GM19397 (cell line): Measurements from ENCODE around the gene ADAMTSL2.

Experiments used
- ATAC-seq: cut with Tn5 transposase; IDR thresholded peaks from one replicate; pipeline ENCODE4 v1.9.1; 2021; ENCODE audit warnings: mild to moderate bottlenecking, moderate library complexity; ENCODE audit not compliant: unreplicated experiment

Gene ADAMTSL2

DNA sequence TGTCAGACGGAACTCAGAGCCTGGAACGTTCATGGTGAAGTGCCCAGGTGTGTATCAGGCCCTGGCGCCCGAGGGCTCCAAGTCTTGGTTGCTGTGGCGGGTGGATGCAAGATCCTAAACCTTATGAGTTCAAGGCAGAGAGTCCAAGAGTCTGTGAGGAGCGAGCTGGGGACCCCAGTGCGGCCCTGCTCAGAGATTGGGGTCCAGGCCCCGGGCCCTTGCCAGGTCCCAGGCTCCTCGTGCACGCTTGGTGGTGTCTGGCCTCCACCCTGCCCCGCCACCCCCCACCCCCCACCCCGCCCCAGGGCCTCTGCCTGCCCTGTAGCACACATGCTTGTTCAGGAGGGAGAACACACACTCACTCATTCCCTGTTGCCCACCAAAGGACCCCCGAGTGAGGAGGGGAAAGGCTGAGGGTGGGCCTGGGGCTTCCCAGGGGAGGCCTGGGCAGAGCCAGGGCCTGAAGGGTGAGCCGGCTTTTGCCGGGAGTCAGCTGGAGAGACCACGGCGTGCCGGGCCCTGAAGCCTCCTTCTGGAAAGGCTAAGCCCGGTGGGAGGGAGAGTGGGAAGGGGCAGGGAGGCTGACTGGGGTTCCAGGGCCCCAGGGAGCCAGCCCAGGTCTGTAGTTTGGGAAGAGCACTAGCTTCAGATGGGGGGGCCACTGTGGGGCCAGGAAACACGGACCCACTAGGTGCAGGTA, 37.5 kb downstream of the ADAMTSL2 start:
- ATAC-seq = no peak

DNA sequence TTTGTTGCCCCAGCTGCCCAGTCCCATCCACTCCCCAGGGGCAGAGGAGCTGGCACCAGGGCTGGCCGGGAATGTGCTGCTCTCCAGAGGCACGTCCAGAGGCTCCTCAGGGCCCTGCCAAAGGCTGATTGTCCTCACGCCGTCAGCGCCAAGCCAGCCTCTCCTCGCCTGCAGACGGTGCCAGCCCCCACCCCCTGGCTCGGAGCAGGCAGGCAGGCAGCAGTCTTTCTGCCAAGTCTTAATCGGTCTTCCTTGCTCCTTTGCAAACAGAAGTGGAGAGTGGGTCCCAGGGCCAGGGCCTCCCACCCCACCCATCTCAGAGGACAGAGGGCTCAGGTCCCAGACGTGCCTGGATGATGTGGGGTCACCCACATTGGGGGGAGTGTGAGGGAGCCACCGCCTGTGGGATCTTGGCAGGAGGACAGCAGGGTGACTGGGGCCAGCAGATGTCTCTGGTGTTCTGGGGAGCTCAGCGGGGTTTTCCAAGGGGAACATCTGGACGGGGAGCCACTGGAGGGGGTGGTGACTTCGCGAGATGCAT, 38.4 kb downstream of the ADAMTSL2 start:
- ATAC-seq = no peak

DNA sequence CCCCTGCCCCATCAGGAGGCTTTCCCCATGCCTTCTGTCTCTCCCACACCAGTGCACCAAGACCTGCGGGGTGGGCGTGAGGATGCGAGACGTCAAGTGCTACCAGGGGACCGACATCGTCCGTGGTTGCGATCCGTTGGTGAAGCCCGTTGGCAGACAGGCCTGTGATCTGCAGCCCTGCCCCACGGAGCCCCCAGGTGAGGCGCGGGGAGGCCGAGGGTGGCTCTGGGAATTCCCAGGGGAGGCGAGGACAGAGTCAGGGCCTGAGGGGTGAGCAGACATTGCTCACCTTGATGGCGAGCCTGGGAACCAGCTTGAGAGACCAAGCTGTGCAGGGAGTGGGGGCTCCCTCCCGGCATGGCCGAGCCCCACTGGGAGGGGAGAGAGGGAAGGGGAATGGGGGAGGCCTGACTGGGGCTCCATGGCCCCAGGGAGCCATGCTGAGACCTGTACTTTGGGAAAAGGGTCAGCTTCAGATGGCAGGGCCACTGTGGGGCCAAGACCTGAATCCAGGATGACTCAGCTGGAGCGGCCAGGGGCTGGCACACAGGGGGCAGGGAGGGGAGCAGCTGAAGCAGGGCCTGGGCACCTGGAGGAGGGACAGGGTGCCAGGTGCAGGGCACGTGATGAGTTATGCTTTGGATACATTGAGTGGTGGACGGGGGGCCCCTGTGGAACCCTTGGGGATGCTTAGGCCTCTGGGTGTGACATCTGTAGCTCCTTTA, 39.4 kb downstream of the ADAMTSL2 start:
- no peak for ATAC-seq

DNA sequence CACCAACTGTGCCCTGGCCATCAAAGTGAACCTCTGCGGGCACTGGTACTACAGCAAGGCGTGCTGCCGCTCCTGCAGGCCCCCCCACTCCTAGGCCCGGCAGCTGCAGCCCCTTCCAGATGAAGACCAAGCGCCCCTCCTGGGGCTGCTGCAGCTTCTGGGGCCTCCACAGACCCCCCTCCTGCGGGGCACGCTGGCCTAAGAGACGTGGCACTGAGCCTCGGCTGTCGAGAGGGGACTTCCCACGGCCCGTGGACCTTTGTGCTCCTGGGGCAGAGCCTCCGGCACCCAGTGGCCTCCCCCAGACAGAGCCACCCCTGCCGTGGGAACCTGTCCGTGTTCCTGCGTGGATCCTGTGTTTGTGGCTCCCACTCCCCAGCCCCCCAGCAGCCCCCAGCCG, 40.3 kb downstream of the ADAMTSL2 start:
- no peak for ATAC-seq

DNA sequence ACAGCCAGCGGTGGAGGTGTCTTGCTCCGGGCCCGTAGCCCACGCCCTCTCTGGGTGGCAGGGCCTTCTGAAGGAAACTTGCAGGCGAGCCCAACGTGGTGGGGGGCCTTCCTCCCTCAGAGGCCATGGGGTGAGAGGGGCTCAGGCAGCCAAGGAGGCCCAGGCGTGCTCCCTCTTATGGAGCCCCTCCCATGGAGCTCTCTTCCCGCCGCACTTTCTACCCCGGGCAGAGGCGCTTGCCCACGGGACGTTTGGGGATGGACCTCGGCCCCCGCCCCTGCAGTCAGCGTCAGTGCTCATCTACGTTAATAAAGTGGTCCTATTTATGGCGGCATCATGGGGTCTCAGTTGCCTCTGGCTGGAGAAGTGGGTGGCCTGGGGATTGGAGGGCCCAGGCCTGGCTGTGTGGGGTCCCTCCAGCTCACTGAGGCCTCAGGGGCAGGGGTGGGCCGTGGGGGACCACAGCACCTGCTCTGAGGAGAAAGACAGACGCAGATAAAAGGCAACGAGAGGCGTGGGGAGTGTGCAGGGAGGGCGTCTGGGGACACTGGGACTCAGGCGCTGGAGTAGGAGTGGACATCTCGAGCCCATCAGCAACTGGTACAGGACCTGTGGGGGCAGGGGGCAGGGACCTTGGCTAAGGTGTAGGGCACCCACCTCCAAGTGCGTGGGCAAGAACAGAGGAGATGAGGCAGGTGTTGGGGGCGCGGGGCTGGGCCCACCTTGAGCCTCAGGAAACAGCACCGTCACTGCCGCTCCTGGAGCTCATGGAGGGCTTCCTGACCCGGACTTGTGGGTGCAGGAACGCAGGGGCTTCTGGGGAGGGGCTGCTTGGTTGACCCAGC, 40.9 kb downstream of the ADAMTSL2 start:
- no peak for ATAC-seq

DNA sequence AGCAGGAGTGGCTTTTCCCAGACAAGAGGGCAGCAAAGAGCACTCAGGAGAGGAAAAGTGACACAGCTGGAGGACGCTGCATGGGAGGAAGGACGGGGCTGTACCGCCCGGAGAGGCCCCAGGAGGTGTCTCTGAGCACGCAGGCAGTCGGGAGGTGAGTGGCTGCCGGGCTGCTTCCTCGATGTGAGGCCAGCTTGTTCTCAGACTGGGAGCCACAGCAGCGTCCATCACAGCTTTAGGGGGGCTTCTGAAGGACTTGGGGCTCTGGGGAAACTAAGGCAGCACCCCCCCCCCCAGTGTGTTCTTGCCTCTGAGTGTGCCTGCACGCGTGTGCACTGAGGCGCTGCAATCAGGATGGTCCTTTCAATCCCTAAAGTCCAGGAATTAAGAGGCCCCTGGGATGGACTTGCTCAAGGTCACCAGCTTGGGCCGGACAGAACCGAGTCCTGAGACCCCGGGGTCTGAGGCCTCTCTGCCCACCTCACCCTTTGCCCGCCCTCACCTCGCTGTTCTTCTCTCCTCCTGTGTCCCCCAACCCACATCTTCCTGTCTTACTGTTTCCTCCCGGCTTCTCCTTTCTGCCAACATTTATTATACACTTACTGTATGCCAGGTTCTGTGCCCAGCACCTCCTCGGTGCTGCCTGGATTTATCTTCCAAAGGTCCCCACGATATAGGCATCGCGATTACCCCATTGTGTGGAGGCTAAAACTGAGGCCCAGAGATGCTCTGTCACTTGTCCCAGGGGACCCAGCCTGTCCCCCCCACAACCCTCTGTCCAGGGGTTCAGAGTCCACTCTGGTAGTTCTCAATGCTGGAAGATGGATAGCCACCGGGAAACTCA, 41.7 kb downstream of the ADAMTSL2 start:
- ATAC-seq = no peak

DNA sequence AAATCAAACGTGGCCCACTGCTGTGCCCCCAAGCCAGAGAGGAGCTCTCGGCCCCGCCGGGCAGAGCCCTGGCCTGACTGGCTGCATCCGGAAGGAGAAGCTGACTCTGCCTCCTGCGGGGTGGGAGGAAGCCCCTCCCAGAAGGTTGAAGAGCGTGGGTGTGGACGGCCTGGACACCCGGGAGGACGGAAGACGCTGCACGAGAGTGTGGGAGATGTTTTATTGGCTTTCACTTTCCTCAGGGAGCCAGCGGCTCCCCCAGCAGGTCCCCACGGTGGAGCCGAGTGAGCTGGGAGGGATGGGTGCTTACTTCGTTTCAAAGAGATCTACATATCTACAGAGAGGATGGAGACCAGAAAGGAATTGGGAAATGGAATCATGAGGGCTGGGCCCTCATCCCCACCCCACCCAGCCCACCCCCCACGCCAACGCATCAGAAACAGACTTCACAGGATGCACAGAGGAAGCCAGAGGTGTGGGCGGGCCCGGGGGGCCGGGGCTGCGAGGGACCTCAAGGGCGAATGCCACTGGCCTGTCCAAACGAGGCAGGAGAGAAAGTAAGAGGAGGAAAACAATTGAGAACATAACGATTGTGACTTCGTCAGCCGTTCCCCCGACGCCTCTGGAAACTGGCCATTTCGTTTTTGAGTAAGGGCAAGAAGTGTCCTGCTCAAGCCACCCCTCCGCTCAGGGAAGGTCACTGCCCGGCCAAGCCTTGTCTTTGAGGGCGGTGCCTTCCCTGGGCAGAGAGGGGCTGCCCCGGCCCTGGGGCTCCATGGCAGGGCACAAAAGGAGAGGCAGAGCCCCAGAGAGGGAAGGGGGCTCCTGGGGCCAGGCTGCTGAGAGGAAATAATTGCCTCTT, 42.6 kb downstream of the ADAMTSL2 start:
- no peak for ATAC-seq

DNA sequence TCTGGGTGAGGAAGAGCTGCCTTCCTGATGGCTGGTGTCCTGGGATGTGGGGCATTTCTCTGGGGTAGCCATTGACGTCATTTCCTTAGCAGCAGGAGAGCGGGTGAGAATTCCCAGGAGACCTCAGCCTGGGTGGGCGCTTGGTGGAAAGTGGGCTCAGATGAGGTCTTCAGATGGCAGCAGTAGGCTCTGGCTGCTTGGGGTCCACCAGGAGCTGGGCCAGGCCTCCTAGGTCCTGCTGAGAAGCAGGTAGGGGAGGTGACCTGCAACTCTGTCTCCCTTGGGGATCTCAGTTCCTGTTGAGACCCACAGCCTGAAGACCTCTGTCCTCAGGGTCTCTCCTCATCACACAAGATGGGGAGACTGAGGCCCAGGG, 43.2 kb downstream of the ADAMTSL2 start:
- no peak for ATAC-seq

DNA sequence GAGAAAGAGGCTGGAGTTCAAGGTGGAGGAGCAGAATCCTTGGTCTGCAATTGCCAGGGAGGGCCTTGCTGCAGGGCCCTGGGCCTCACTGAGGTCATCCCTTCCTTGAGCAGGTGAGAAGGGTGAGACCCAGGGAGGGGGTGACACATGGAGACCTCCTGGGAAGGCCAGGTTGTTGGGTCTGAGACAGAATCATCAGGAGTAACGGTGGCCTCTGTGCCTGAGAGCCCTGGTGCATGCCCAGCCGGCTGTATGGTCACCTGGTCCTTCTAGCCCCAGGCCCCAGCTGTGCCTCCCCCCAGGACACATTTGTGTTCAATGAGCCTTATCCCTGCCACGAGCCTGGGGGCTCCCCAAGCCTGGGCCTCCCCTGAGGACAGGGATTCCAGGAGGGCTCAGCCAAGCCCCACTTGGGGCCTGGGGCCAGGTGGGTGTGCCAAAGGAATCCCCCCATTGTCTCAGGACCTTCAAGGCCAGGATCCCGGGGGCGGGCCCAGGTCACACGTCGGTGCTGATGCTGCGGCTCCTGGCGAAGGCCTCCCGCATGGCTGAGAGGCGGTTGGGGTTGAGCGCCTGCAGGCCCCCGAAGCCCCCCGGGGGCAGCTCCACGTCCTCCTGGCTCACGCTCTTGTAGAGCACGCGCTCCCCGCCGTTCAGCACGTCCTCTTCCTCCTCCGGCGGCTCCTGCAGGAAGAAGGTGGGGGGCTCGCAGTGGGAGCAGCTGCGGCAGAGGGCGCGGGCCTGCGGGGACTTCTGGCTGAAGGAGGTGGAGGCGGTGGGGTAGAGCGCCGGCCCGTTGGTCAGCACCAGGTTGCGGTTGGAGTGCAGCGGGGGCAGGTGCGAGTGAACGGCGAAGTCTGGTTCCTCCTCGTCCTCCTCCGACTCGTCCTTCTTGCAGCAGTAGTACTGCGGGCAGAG, 44.3 kb downstream of the ADAMTSL2 start:
- ATAC-seq = no peak

DNA sequence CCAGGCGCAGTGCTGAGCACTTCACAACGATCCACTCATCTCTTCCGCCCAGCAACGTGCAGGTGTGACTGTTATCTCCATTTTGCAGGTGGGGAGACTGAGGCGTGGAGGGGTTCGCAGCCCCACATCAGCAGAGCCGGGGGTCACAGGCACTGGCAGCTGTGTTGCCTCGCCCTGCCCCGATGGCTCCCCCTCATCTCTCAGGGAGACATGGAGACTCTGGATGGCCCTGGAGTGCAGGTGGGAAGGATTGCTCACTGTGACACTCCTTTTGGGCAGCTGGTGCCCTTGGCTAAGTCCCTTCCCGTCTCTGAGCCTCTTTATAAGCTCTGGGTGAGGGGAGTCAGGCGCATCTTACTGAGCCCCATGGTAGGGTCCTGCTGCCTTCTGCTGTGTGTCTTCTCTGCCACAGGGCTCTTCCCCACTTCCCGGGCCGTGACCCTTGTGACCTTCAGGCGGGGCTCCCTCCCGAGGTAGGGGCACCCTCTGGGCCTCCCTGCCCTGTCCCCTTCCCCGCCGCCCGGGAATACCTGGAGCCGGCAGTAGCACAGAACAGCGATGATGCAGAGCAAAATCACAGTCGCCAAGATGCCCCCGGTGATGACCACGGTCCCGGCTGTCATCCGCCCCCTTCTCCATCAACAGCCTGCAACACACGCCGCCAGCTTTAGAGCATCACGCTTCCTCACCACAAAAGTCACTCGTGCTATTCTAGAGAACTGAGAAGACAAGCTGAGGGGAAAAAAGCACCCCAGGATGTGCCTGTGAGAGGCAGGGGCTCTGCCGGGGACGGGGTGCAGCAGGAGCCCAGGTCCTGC, 45.3 kb downstream of the ADAMTSL2 start:
- no peak for ATAC-seq

DNA sequence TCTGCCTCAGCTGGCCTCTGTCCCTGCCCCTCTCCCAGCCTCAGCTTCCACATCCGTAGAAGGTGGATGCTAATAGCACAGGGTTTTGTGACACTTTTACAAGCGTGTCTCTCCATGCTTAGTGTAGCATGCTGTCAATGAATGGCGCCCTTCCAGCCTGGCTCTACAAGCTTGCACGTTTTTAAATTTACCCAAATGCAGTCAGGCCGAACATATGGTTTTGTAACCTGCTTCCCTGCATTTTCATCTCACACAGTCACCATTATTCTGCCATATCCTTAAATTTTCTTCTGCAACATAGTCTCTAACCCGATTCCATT, 45.9 kb downstream of the ADAMTSL2 start:
- no peak for ATAC-seq

DNA sequence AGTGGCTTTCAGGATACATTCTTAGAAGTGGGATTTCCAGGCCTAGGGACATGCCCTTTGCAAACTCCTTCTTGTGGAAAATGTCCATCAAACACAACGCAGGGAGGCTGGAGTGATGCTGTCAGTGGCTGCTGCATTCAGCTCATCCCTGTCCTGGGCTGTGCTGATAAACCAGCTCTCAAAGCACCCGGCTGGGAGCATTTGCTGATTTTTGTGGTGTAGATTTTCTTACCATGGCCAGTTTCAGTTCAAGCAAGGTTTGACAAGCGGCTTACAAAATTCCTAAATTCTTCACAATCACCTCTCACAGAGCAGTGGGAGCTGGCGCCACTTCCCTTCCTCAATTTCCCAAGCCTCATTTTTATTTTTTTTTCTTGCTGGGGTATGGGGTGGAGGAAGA, 46.5 kb downstream of the ADAMTSL2 start:
- no peak for ATAC-seq

DNA sequence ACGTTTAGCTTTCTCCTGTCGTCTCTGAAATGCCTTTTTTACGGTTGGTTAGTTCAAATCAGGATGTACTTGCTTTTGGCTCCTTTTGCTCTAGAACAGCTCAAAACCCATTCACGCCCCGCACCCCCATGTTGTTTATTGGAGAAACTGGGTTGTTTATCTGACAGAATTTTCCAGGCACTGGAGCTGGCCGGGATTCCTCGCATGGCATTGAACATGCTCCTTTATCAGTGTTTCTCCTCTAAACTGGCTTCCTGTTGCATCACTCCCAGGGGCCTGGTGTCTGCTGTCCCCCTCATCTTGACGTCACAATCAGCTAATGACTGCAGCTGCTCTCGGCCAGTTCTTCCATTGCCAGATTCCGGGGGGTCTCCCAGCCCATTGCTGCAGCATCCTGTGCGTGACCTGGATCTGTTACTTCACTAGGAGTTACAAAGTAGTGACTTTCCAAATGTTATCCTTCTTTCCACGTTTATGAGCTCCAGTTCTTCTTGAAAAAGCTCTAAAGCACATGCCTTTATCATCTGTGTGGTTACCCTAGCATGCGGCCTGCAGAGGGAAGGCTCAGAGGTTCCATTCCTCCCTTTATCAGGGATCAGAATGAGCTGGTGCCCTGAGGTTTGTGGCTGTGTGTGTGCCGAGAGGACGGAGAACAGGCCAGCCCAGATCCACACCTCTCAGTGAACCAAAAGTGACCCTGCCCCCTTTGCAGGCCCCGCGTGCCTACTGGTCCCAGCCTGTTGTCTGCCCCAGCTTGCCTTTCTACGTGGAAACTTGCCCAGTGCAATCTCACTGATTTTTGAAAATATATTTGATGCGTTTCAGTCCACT, 47.2 kb downstream of the ADAMTSL2 start:
- ATAC-seq = no peak

DNA sequence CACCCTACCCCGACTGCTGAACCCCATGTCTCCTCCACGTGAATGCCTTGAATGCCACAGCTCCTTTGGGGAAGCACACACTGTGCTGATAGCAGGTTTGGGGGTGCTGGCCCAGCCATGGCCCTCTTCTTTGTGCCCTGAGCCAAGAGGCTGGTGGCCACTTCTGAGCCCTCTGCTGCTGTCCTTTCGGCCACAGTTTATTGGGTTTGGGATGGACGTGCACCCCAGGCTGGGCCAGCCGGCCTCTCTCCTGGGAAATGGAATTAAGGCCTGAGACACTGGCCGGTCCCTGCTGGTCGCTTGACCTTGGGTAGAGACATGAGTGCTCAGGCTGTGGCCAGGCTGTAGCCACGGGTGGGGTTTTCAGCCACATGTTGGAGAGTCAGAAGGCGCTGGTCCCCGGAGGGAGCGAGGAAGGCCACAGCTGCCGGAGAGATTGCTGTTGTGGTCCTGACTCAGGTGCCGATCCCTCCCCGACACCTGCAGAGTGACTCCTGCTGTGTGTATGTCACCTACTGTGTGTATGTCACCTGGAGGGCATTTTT, 48.1 kb downstream of the ADAMTSL2 start:
- no peak for ATAC-seq

DNA sequence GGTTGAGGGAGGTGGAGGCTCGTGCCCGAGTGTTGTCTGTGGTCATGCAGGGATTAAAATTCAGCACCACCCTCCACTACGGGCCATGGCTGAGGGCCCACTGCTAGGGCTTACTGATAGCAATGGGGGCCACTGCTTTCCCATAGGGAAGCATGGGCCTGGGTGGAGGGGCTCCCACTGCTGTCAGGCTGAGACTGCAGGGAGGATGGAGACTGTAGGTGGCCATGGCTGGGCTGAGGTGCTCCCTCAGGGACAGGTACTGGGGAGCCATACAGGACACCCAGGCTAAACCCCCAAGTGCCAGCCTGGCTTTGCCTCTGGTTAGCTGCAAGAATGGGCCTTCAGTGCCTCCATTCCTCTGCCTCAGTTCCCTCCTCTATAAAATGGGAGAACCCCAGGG, 48.6 kb downstream of the ADAMTSL2 start:
- ATAC-seq = no peak

DNA sequence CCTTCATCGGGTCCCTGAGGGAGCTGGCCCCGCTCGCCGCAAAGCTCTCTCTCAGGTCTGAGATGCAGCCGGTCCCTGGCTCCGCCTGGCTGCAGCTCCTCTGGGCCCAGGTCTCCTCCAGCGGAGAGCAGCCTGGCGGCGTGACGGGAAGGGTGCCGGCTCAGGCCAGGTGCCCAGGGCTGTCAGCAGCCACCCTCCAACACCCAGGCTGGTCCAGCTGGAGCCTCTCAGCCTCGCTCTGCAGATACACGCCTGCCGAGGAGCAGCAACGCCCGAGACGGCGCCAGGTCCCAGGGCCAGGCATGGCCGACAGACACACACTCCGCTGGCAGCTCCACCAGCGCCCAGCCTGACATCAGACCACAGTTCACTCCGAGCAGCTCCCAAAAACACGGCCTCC, 49.1 kb downstream of the ADAMTSL2 start:
- no peak for ATAC-seq

DNA sequence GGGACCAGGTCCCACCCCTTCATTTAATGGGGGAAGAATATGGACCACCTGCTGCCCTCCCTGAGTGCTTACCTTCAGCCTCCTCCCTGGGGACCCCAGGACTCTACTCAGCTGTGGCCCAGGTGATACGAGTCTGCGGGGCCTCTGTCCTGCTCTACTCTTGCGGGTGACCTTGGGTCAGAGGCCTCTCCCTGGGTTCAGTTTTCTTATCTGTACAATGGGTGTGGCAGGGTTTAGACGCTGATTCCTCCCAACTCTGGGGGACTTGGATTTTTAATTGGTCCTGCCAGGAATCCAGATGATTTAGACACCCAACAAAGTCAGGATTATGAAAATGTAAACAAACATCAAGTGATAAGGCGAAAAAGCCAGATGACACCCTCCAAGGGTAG, 49.7 kb downstream of the ADAMTSL2 start:
- no peak for ATAC-seq
